A673 (cell line): Measurements from ENCODE around the gene PTPN20. TPM values are rescaled to one million over a fixed set of nuclear protein-coding genes. Genes with fewer than 3 reads are reported as not detected.
A peak's percentile ranks its signal among the peaks of the same experiment; 100 is the strongest.

Source experiments
- BruUV-seq: library from RNA; stranded (reverse); fragments of 400-500 nt; replicated peaks from 2 replicates; lab custom pipeline; 2021; lab: Mats Ljungman, UMichigan
- CTCF ChIA-PET: fragments of 300-600 bp; sonication (Branson Sonifier 250); formaldehyde crosslinking; loops from one replicate; lab custom pipeline; 2022; ENCODE audit warnings: antibody characterized with exemption; lab: Charles Lee
- POLR2A ChIA-PET: fragments of 300-600 bp; sonication (Branson Sonifier 250); formaldehyde crosslinking; loops from one replicate; lab custom pipeline; 2022; ENCODE audit warnings: antibody characterized with exemption; ENCODE audit not compliant: low non-redundant PET; lab: Charles Lee
- DNase-seq: peaks from one replicate; pipeline ENCODE4 v3.0.0-alpha.2; 2015; ENCODE audit warnings: low spot score
- H3K27ac ChIP-seq: fragments of 200-600 bp; sonication (generic); 2 replicates; pipeline ENCODE4 v1.5.1; 2016; ENCODE audit warnings: mixed run types, low read depth, mild to moderate bottlenecking, mixed read lengths, antibody characterized with exemption, low read length; ENCODE audit not compliant: poor library complexity, severe bottlenecking
- H3K27me3 ChIP-seq: fragments of 200-600 bp; sonication (generic); replicated peaks from 2 replicates; pipeline ENCODE4 v1.6.1; 2017; ENCODE audit warnings: mixed run types, low read depth, mild to moderate bottlenecking, mixed read lengths, antibody characterized with exemption, low read length; ENCODE audit not compliant: insufficient read depth, poor library complexity
- H3K36me3 ChIP-seq: fragments of 200-600 bp; sonication (generic); 2 replicates; pipeline ENCODE4 v1.6.1; 2016; ENCODE audit warnings: mixed run types, mild to moderate bottlenecking, mixed read lengths, antibody characterized with exemption, low read length; ENCODE audit not compliant: insufficient read depth, poor library complexity, severe bottlenecking
- H3K4me1 ChIP-seq: fragments of 200-600 bp; sonication (generic); 2 replicates; pipeline ENCODE4 v1.6.1; 2017; ENCODE audit warnings: mixed run types, mild to moderate bottlenecking, mixed read lengths, antibody characterized with exemption, low read length; ENCODE audit not compliant: insufficient read depth, poor library complexity, severe bottlenecking
- H3K4me3 ChIP-seq: fragments of 200-600 bp; sonication (generic); 2 replicates; pipeline ENCODE4 v1.5.1; 2016; ENCODE audit warnings: low read depth, mixed run types, mild to moderate bottlenecking, mixed read lengths, low read length; ENCODE audit not compliant: poor library complexity, severe bottlenecking
- H3K9me3 ChIP-seq: fragments of 200-600 bp; sonication (generic); 2 replicates; pipeline ENCODE4 v1.6.1; 2016; ENCODE audit warnings: mixed run types, low read depth, mild to moderate bottlenecking, mixed read lengths, antibody characterized with exemption, low read length; ENCODE audit not compliant: poor library complexity, severe bottlenecking
- EZH2 ChIP-seq: fragments of 200-600 bp; sonication (generic); IDR thresholded peaks from 2 replicates; pipeline ENCODE4 v1.6.1; 2017; ENCODE audit warnings: borderline replicate concordance, low read depth, mild to moderate bottlenecking, mixed read lengths, antibody characterized with exemption, low read length; ENCODE audit not compliant: poor library complexity, severe bottlenecking
- intact Hi-C: fragments of 100-400 bp; cut with micrococcal nuclease; formaldehyde crosslinking; loops from one replicate; pipeline ENCODE4 v1.10.0; 2022; ENCODE audit not compliant: unreplicated experiment
- total RNA-seq: library from RNA; stranded (reverse); gene quantifications from 2 replicates; pipeline ENCODE4 v1.2.3, GENCODE V29; 2021
- TF ChIP-seq, protein P1 (sequence below): fragments of 300-800, 200-600 bp; sonication (generic); conservative IDR thresholded peaks from 2 replicates; pipeline ENCODE4 v1.5.1; 2017; ENCODE audit warnings: low read depth, mild to moderate bottlenecking, antibody characterized with exemption, low read length, moderate library complexity, mixed read lengths

The PTPN20 gene
- total RNA-seq, 1 experiment from 2014 or later = not detected

DNA sequence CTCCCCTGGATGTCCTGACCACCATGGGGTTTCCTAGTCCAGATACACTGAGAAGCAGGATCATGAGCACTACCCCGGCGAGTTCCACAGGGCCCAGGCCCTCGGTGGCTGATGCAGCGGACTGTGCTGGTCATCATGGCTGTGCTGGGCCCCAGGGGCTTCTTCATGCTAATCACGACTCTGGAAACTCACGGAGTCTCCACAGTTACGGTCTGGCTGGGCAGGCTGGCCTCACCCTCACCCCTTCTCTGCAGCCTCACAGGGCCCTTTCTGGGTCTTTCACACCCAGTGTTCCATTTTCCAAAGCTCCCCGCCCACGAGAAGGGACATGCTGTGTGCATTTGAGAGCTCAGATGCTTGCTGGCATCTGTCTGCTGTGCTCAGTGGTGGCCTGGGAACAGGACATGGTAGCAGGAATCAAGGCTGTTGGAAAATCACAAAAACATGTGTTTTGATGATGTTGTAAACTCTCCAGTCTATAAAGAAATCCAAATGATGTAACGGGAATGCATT lies 119.0 kb downstream of the PTPN20 start:
- ChIA-PET POLR2A (no interaction called here), CTCF (no interaction called here)
- Histone ChIP-seq H3K36me3 (no peaks in the 10 kb centered on the region), H3K27me3 (no peaks in the 10 kb centered on the region), H3K27ac (no peak overlapping the region), H3K4me3 (no peak overlapping the region), H3K4me1 (no peaks in the 10 kb centered on the region), H3K9me3 (no peaks in the 10 kb centered on the region)
- no peak for DNase-seq
- TF ChIP-seq EZH2 = no peak
- TF ChIP-seq, protein P1, sequence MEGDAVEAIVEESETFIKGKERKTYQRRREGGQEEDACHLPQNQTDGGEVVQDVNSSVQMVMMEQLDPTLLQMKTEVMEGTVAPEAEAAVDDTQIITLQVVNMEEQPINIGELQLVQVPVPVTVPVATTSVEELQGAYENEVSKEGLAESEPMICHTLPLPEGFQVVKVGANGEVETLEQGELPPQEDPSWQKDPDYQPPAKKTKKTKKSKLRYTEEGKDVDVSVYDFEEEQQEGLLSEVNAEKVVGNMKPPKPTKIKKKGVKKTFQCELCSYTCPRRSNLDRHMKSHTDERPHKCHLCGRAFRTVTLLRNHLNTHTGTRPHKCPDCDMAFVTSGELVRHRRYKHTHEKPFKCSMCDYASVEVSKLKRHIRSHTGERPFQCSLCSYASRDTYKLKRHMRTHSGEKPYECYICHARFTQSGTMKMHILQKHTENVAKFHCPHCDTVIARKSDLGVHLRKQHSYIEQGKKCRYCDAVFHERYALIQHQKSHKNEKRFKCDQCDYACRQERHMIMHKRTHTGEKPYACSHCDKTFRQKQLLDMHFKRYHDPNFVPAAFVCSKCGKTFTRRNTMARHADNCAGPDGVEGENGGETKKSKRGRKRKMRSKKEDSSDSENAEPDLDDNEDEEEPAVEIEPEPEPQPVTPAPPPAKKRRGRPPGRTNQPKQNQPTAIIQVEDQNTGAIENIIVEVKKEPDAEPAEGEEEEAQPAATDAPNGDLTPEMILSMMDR = no peak
- BruUV-seq = no TSS peak
- intact Hi-C loops = no loop called here

DNA sequence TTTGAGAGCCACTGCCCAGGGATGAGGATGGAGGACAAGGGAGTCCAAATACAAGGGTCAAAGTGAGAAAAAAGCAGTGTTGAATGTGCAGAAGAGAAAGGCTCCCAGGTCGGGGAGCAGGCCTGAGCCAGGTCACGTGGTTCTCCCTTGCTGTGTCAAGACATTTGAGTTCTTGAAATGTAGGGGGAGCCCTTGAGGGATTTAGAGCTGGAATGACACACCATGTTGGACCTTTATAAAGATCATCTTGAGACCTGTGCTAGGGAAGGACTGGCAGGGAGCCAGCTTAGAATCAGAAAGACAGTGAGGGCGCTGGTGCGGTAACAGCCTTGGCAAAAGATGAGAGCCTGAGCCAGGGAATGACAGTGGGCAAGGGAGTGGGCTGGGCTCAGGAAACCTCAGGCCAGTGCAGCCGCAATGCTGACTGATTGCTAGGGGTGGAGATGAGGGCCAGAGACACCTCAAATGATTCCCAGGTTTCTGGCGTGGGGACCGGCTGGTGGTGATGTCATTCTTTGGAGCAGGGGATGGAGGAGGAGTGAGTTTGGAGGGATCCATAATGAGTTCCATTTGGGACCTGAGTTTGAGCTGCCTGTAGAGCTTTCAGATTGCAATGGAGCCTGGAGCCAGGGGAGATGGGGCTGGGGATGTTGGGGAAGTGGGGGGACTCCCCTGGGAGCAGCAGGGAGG lies 120.1 kb downstream of the PTPN20 start:
- TF ChIP-seq, protein P1 = 0 out of 2 replicates have a peak, but pooled peaks have one; percentile 24
- TF ChIP-seq EZH2 = no peak
- no peaks in the 10 kb centered on the region for H3K9me3 ChIP-seq
- H3K36me3 ChIP-seq = no peaks in the 10 kb centered on the region
- no TSS peak for BruUV-seq
- H3K27me3 ChIP-seq = no peaks in the 10 kb centered on the region
- CTCF ChIA-PET = interaction anchor here (1.8 kb wide), 1 partner anchor 281 kb away, joined by 4 read pairs; no protein-coding TSS in a partner anchor
- peak; percentile 36 for DNase-seq
- POLR2A ChIA-PET = no interaction called here
- H3K4me1 ChIP-seq = no peaks in the 10 kb centered on the region
- no peak overlapping the region for H3K4me3 ChIP-seq
- intact Hi-C loops = no loop called here
- no peak overlapping the region for H3K27ac ChIP-seq

DNA sequence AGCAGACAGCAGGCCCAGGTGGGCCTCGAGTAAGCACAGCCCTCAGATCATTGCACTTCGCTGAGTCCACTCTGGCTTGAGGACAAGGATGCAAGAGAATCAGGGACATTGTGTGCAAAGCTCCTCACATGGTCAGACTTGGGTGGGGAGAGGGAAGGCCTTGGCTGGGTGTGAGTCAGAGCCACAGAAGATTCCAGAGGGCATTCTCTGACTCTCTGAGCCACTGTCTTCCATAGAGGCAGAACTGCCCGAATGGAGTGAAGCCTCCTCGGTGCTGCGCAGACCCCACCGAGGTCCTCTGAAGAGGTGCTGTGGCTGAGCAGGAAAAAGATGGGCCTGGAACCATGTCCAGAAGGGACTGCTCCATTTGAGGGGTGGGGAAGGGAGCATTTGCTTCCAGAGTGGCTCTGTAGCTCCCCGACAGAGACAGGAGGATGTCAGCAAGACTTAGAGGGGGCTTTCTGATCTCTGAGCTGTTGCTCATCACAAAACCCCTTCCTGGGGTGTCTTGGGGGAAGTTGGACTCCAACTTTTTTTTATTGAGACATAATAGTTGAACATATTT lies 120.8 kb downstream of the PTPN20 start:
- no peak overlapping the region for H3K27ac ChIP-seq
- H3K9me3 ChIP-seq = no peaks in the 10 kb centered on the region
- no peak for DNase-seq
- TF ChIP-seq EZH2 = no peak
- TF ChIP-seq, protein P1 = no peak
- intact Hi-C loops = no loop called here
- POLR2A ChIA-PET = no interaction called here
- no peak overlapping the region for H3K4me3 ChIP-seq
- H3K36me3 ChIP-seq = no peaks in the 10 kb centered on the region
- CTCF ChIA-PET = interaction anchor here (1.8 kb wide), 1 partner anchor 280 kb away, joined by 4 read pairs; no protein-coding TSS in a partner anchor
- no TSS peak for BruUV-seq
- no peaks in the 10 kb centered on the region for H3K27me3 ChIP-seq
- no peaks in the 10 kb centered on the region for H3K4me1 ChIP-seq
